HEK293 (cell line): ENCODE measurements around the gene RAB11FIP3.

Experiments used
- BCL11B ChIP-seq: fragments of 450-650 bp; formaldehyde crosslinking; IDR thresholded peaks from 2 replicates; pipeline ENCODE4 v1.5.1; 2016; ENCODE audit warnings: low read depth, missing biosample characterization, missing genetic modification characterization
- BCL6B ChIP-seq: fragments of 450-650 bp; formaldehyde crosslinking; IDR thresholded peaks from 2 replicates; pipeline ENCODE4 v1.5.1; 2017; ENCODE audit warnings: missing biosample characterization, missing genetic modification characterization
- CTCF ChIP-seq: fragments of 450-650 bp; formaldehyde crosslinking; IDR thresholded peaks from 2 replicates; pipeline ENCODE4 v1.5.1; 2016; ENCODE audit warnings: missing biosample characterization, missing genetic modification characterization
- KLF8 ChIP-seq: fragments of 450-650 bp; formaldehyde crosslinking; IDR thresholded peaks from 2 replicates; pipeline ENCODE4 v1.5.1; 2016; ENCODE audit warnings: missing biosample characterization, missing genetic modification characterization
- MYNN ChIP-seq: fragments of 450-650 bp; formaldehyde crosslinking; IDR thresholded peaks from 2 replicates; pipeline ENCODE4 v1.5.1; 2016; ENCODE audit warnings: missing biosample characterization, missing genetic modification characterization, borderline replicate concordance
- TSHZ1 ChIP-seq: fragments of 450-650 bp; formaldehyde crosslinking; IDR thresholded peaks from 2 replicates; pipeline ENCODE4 v1.5.1; 2016; ENCODE audit warnings: missing biosample characterization, missing genetic modification characterization, borderline replicate concordance
- ZBTB17 ChIP-seq: fragments of 450-650 bp; formaldehyde crosslinking; IDR thresholded peaks from 2 replicates; pipeline ENCODE4 v1.5.1; 2016; ENCODE audit warnings: missing biosample characterization, missing genetic modification characterization
- ZFP41 ChIP-seq: fragments of 450-650 bp; formaldehyde crosslinking; IDR thresholded peaks from 2 replicates; pipeline ENCODE4 v1.5.1; 2016; ENCODE audit warnings: missing biosample characterization, missing genetic modification characterization, borderline replicate concordance
- ZNF133 ChIP-seq: fragments of 450-650 bp; formaldehyde crosslinking; IDR thresholded peaks from 2 replicates; pipeline ENCODE4 v1.5.1; 2016; ENCODE audit warnings: missing biosample characterization, missing genetic modification characterization
- ZNF16 ChIP-seq: fragments of 450-650 bp; formaldehyde crosslinking; IDR thresholded peaks from 2 replicates; pipeline ENCODE4 v1.5.1; 2016; ENCODE audit warnings: low read depth, missing biosample characterization, missing genetic modification characterization
- ZNF184 ChIP-seq: fragments of 450-650 bp; IDR thresholded peaks from 2 replicates; pipeline ENCODE4 v1.5.1; 2018; ENCODE audit warnings: missing biosample characterization, mild to moderate bottlenecking, missing genetic modification characterization
- ZNF214 ChIP-seq: fragments of 450-650 bp; formaldehyde crosslinking; IDR thresholded peaks from 2 replicates; pipeline ENCODE4 v1.5.1; 2017; ENCODE audit warnings: missing biosample characterization, mild to moderate bottlenecking, missing genetic modification characterization, borderline replicate concordance
- ZNF239 ChIP-seq: fragments of 450-650 bp; formaldehyde crosslinking; IDR thresholded peaks from 2 replicates; pipeline ENCODE4 v1.5.1; 2016; ENCODE audit warnings: missing biosample characterization, missing genetic modification characterization
- ZNF311 ChIP-seq: fragments of 450-650 bp; formaldehyde crosslinking; IDR thresholded peaks from 2 replicates; pipeline ENCODE4 v1.5.1; 2017; ENCODE audit warnings: missing biosample characterization, missing genetic modification characterization, borderline replicate concordance
- ZNF394 ChIP-seq: fragments of 450-650 bp; formaldehyde crosslinking; IDR thresholded peaks from 2 replicates; pipeline ENCODE4 v1.5.1; 2016; ENCODE audit warnings: missing biosample characterization, missing genetic modification characterization, mild to moderate bottlenecking, moderate library complexity, borderline replicate concordance
- ZNF488 ChIP-seq: fragments of 450-650 bp; formaldehyde crosslinking; IDR thresholded peaks from 2 replicates; pipeline ENCODE4 v1.5.1; 2016; ENCODE audit warnings: missing biosample characterization, missing genetic modification characterization
- ZNF518A ChIP-seq: fragments of 450-650 bp; formaldehyde crosslinking; conservative IDR thresholded peaks from 2 replicates; pipeline ENCODE4 v1.5.1; 2016; ENCODE audit warnings: low read depth, missing biosample characterization, missing genetic modification characterization
- ZNF529 ChIP-seq: fragments of 450-650 bp; formaldehyde crosslinking; IDR thresholded peaks from 2 replicates; pipeline ENCODE4 v1.5.1; 2017; ENCODE audit warnings: missing genetic modification characterization, missing biosample characterization; ENCODE audit not compliant: insufficient replicate concordance
- ZNF629 ChIP-seq: fragments of 450-650 bp; formaldehyde crosslinking; IDR thresholded peaks from 2 replicates; pipeline ENCODE4 v1.5.1; 2017; ENCODE audit warnings: missing biosample characterization, missing genetic modification characterization
- TF ChIP-seq, protein P1 (sequence below): fragments of 450-650 bp; formaldehyde crosslinking; IDR thresholded peaks from 2 replicates; pipeline ENCODE4 v1.5.1; 2016; ENCODE audit warnings: missing biosample characterization, missing genetic modification characterization

RAB11FIP3 gene

DNA sequence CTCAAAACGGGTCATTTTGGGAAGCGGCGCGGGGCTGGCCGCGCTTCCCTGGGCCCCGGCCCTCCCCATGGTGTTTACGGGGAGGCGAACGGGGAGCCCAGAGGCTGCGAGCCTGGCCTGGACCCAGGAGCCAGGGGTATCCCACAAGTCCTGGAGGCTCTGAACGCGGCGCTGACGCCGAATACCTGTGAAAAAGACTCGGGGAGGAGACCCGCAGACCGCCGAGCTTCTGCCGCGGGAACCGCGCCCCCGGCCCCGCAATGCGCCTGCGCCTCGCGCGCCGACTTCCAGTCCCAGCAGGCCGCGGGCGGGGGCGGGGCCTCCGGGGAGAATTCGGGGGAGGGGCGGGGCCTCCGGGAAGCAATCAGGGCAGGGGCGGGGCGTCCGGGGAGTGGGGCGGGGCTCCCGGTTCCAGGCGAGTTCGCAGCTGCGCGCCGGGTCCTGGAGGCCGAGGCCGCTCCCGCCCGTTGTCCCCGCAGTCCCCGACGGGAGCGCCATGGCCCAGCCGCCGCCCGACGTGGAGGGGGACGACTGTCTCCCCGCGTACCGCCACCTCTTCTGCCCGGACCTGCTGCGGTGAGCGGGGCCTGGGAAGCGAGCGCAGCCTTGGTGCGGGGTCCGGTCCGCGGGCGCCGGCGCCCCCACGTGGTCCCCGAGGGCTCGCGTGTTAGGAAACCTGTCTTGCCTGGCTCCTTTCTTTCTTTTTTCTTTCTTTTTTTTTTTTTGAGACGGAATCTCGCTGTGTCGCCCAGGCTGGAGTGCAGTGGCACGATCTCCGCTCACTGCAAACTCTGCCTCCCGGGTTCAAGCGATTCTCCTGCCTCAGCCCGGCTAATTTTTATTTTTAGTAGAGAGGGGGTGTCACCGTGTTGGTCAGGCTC, 23.7 kb upstream of the RAB11FIP3 start, which contains the start of gene DECR2 (continued):
- no peak for TF ChIP-seq ZNF214 (tag by site-specific recombination)
- peak; percentile 50; the same call in 1 of the 2 replicates for TF ChIP-seq ZNF239 (tag by site-specific recombination)
- TF ChIP-seq ZNF518A = no peak
- TF ChIP-seq CTCF (tag by site-specific recombination) = peak; percentile 97
- no peak for TF ChIP-seq ZNF16
- no peak for TF ChIP-seq ZNF133 (tag by site-specific recombination)
- peak; percentile 92 for TF ChIP-seq ZBTB17 (tag by site-specific recombination)
- no peak for TF ChIP-seq BCL6B (tag by site-specific recombination)
- TF ChIP-seq ZNF184 (tag by site-specific recombination) = peak; percentile 54; the same call in 1 of the 2 replicates
- TF ChIP-seq, protein P1, sequence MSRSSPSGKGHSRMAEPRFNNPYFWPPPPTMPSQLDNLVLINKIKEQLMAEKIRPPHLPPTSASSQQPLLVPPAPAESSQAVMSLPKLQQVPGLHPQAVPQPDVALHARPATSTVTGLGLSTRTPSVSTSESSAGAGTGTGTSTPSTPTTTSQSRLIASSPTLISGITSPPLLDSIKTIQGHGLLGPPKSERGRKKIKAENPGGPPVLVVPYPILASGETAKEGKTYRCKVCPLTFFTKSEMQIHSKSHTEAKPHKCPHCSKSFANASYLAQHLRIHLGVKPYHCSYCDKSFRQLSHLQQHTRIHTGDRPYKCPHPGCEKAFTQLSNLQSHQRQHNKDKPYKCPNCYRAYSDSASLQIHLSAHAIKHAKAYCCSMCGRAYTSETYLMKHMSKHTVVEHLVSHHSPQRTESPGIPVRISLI (tag by site-specific recombination) = peak; percentile 93
- no peak for TF ChIP-seq ZNF394 (tag by site-specific recombination)
- TF ChIP-seq ZNF629 (tag by site-specific recombination) = no peak; the same call in 1 of the 2 replicates
- TF ChIP-seq KLF8 (tag by site-specific recombination) = peak; percentile 33
- no peak for TF ChIP-seq TSHZ1 (tag by site-specific recombination)
- no peak for TF ChIP-seq MYNN
- TF ChIP-seq BCL11B (tag by site-specific recombination) = peak; percentile 71; the same call in 1 of the 2 replicates
- TF ChIP-seq ZNF488 = no peak
- no peak for TF ChIP-seq ZFP41
- no peak for TF ChIP-seq ZNF529 (tag by site-specific recombination)
- TF ChIP-seq ZNF311 = no peak
